Mammary epithelial cell (primary cell): ENCODE data around the gene PDS5A.

Source experiments
- CTCF ChIP-seq, 2 donors: IDR thresholded peaks in 1 of 2; conservative IDR thresholded peaks in 1 of 2; 2 replicates each; pipeline ENCODE4 v1.5.1; 2011 to 2012; ENCODE audit warnings: inconsistent platforms in 2 of 2, low read length in 2 of 2, mild to moderate bottlenecking in 2 of 2, control low read depth in 1 of 2, low read depth in 1 of 2; ENCODE audit not compliant: insufficient read depth in 1 of 2; ENCODE audit errors: extremely low read depth in 1 of 2
- EZH2 ChIP-seq: IDR thresholded peaks from 2 replicates; pipeline ENCODE4 v1.6.1; 2012; ENCODE audit warnings: low read length, inconsistent platforms, borderline replicate concordance

DNA sequence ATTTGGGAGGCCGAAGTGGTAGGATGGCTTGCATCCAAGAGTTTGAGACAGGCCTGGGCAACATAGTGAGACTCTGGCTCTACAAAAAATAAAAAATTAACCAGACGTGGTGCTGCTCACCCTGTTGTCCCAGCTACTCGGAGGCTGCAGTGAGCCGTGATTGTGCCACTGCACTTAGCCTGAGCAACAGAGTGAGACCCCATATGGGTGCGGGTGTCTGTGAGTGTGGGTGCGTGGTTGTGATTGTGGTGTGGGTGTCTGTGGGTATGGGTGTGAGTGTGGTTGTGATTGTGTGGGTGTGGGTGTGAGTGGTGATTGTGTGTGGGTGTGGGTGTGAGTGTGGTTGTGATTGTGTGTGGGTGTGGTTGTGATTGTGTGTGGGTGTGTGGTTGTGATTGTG, 165.2 kb downstream of the PDS5A start:
- no peak for TF ChIP-seq CTCF (conservative IDR thresholded peaks at IDR 0.05 in 1 of 2, IDR thresholded peaks at IDR 0.05 in 1 of 2; ENCODE audit: extremely low read depth in 1 of 2, insufficient read depth in 1 of 2, low read depth in 1 of 2, low read length in 2 of 2)
- TF ChIP-seq EZH2 = no peak
